ENCODE measurements around the gene GADL1. TPM values are rescaled to one million over a fixed set of nuclear protein-coding genes. Genes with fewer than 3 reads are reported as not detected.

The GADL1 gene
- polyA plus RNA-seq, 2 donors, result 0.04 to 0.06 TPM

DNA sequence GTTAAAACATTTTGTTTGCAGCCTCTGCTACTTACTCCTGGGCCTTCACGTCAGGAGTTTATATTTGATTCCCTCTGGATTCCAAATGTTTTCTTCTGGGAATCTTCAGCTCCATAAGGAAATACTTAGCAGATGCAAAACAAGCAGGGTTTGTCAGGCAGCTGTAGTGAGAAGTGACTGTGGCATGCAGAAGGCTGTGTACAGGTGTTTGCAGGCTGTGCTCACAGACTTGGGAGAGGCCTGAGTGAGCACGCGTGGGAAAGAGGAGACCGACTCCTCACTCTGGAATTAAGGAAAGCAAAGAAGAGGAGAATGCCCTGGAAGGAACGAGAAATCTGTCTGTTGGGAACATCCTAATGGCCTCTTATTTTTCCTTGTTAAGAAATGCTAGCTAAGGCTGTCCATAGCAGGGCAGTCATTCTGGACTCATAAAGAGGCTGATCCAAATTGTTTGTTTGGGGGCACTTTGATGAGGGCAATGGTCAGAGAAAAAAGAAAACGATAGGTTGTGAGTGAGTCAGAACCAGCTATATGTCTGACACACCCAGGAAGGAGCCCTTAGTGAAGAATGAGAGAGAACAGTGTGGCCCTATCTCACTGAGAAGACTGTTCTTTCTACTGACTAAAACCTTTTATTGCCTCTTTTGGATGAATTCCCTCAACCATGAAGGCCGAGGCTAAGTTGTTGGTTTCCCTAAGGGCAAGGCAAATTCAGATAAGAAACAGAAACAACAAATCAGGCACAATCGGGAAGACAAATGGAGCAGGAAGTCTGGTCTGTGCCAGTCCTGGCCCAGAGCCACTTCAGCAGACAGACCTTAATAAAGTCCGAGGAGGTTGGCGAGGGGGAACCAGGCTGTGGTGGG lies 205.5 kb downstream of the GADL1 start:
- Histone ChIP-seq H3K27ac (ENCODE audit: low read depth in 2 of 2, low read length in 1 of 2) (peak overlapping the region in 1 of 2 donors; percentile 59), H3K4me3 (ENCODE audit: low read depth in 1 of 2, low read length in 2 of 2) (no peak overlapping the region), H3K4me1 (ENCODE audit: control insufficient read depth in 2 of 2, insufficient read depth in 2 of 2, low read length in 1 of 2) (peaks cover 0 to 5% of the 10 kb centered on the region in 2 donors), H3K36me3 (ENCODE audit: control insufficient read depth in 2 of 2, insufficient read depth in 2 of 2, low read length in 1 of 2) (peaks cover 0 to 6% of the 10 kb centered on the region in 2 donors), H3K27me3 (ENCODE audit: control insufficient read depth in 1 of 2, insufficient read depth in 2 of 2, low read length in 2 of 2) (no peaks in the 10 kb centered on the region), H3K9me3 (ENCODE audit: control insufficient read depth in 2 of 2, insufficient read depth in 1 of 2, low read depth in 1 of 2, low read length in 1 of 2) (no peaks in the 10 kb centered on the region)
- WGBS, 2 donors, result 33 to 39% methylated on average over 10 of the region's 10 CpGs

DNA sequence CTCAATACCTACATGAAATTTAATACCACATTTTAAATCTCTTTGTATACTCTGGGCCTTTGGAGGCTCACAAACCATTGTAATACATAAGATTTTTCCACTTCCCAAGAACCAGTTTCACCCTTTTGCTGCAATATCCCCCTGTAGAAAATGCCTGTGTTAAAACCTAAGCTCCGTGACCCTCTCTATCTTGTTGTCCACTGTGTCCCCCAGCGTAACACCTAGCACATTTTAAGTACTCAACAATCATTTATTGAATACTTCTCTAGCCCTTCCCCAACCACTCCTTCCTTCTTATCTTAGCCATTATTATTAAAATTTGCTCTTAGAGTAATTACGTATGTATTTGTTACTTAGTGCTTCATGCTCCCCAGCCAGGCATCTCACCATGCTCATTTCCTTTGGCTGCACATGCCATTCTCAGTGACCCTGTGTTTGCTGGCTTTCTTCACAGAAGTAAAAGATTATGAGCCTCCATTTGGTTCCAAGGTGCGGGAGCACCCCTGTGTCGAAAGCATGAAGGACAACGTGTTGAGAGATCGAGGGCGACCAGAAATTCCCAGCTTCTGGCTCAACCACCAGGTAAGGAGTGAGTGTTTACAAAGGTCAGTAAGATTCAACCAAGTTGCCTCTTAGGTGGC lies 206.4 kb downstream of the GADL1 start:
- no peak overlapping the region for H3K4me3 ChIP-seq (ENCODE audit: low read depth in 1 of 2, low read length in 2 of 2)
- peaks cover 0 to 5% of the 10 kb centered on the region in 2 donors for H3K4me1 ChIP-seq (ENCODE audit: control insufficient read depth in 2 of 2, insufficient read depth in 2 of 2, low read length in 1 of 2)
- H3K27me3 ChIP-seq (ENCODE audit: control insufficient read depth in 1 of 2, insufficient read depth in 2 of 2, low read length in 2 of 2), result no peaks in the 10 kb centered on the region
- 89 to 90% methylated on average over 8 of the region's 8 CpGs for WGBS, 2 donors
- H3K27ac ChIP-seq (ENCODE audit: low read depth in 2 of 2, low read length in 1 of 2), result no peak overlapping the region
- H3K9me3 ChIP-seq (ENCODE audit: control insufficient read depth in 2 of 2, insufficient read depth in 1 of 2, low read depth in 1 of 2, low read length in 1 of 2), result no peaks in the 10 kb centered on the region
- H3K36me3 ChIP-seq (ENCODE audit: control insufficient read depth in 2 of 2, insufficient read depth in 2 of 2, low read length in 1 of 2), result peaks cover 0 to 6% of the 10 kb centered on the region in 2 donors

DNA sequence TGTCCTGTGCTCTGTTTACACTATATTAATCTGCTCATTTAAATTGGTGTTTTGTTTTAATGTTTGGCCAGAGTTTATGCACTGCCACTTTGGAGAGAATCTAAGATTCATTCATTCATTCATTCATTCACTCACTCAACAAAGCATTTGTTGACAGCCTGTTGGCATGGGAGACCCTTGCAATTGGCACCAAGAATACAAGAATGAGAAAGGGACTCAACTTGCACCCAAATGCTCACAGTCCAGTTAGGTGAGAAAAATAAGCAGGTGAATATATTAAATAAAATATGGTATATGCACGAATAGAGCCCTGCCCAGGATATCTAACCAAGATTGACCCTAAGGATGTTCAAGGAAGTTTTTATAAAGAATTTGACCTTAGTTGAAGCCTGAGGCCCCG lies 207.7 kb downstream of the GADL1 start:
- peaks cover 0 to 5% of the 10 kb centered on the region in 2 donors for H3K4me1 ChIP-seq (ENCODE audit: control insufficient read depth in 2 of 2, insufficient read depth in 2 of 2, low read length in 1 of 2)
- no peaks in the 10 kb centered on the region for H3K27me3 ChIP-seq (ENCODE audit: control insufficient read depth in 1 of 2, insufficient read depth in 2 of 2, low read length in 2 of 2)
- no peaks in the 10 kb centered on the region for H3K9me3 ChIP-seq (ENCODE audit: control insufficient read depth in 2 of 2, insufficient read depth in 1 of 2, low read depth in 1 of 2, low read length in 1 of 2)
- H3K27ac ChIP-seq (ENCODE audit: low read depth in 2 of 2, low read length in 1 of 2), result no peak overlapping the region
- H3K36me3 ChIP-seq (ENCODE audit: control insufficient read depth in 2 of 2, insufficient read depth in 2 of 2, low read length in 1 of 2), result peaks cover 0 to 6% of the 10 kb centered on the region in 2 donors
- no peak overlapping the region for H3K4me3 ChIP-seq (ENCODE audit: low read depth in 1 of 2, low read length in 2 of 2)
- WGBS, 2 donors, result 66 to 80% methylated on average over 2 of the region's 2 CpGs

DNA sequence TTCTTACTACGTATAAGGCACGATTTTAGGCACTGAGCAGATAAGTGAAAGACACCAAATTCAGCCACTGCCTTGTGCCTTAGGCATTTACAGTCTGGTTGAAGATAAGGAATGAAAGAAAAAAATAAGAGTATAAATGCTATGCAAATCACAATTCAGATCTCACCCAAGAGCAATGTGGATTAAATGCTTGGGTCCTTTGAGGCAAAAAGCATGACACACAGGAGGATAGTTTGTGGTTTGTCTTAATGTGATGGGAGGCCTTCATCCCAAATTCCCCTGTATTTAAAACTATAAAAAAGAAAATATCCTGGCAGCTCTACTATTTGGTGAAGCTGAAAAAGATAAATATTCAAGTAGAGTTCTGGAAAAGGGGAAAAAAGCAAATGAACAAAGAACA lies 208.3 kb downstream of the GADL1 start:
- Histone ChIP-seq H3K4me3 (ENCODE audit: low read depth in 1 of 2, low read length in 2 of 2) (no peak overlapping the region), H3K36me3 (ENCODE audit: control insufficient read depth in 2 of 2, insufficient read depth in 2 of 2, low read length in 1 of 2) (peaks cover 0 to 2% of the 10 kb centered on the region in 2 donors), H3K4me1 (ENCODE audit: control insufficient read depth in 2 of 2, insufficient read depth in 2 of 2, low read length in 1 of 2) (peaks cover 0 to 5% of the 10 kb centered on the region in 2 donors), H3K27me3 (ENCODE audit: control insufficient read depth in 1 of 2, insufficient read depth in 2 of 2, low read length in 2 of 2) (no peaks in the 10 kb centered on the region), H3K27ac (ENCODE audit: low read depth in 2 of 2, low read length in 1 of 2) (no peak overlapping the region), H3K9me3 (ENCODE audit: control insufficient read depth in 2 of 2, insufficient read depth in 1 of 2, low read depth in 1 of 2, low read length in 1 of 2) (no peaks in the 10 kb centered on the region)
- 95 to 97% methylated on average over 2 of the region's 2 CpGs for WGBS, 2 donors

DNA sequence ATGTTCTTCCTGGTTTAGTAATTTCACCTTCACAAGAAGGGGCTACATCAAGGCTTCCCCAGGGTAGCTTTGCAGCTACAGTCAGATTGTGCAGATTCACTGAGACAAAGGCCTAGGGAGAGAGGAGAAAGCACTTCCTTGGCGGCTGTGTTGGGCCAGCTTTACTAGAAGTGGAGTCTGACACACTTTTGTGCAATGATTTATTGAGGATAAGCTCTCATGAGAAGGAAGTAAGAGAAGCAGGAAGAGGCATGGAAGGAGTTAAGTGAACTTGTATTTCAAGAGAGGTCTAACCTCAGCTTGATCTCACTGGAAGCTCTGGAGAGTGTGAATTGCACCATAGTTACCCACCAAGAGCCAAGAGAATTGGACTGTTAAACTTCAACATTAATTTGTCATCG lies 209.2 kb downstream of the GADL1 start:
- 87 to 93% methylated on average over 2 of the region's 2 CpGs for WGBS, 2 donors
- Histone ChIP-seq H3K36me3 (ENCODE audit: control insufficient read depth in 2 of 2, insufficient read depth in 2 of 2, low read length in 1 of 2) (no peaks in the 10 kb centered on the region), H3K27me3 (ENCODE audit: control insufficient read depth in 1 of 2, insufficient read depth in 2 of 2, low read length in 2 of 2) (no peaks in the 10 kb centered on the region), H3K4me1 (ENCODE audit: control insufficient read depth in 2 of 2, insufficient read depth in 2 of 2, low read length in 1 of 2) (peaks cover 0 to 5% of the 10 kb centered on the region in 2 donors), H3K4me3 (ENCODE audit: low read depth in 1 of 2, low read length in 2 of 2) (no peak overlapping the region), H3K9me3 (ENCODE audit: control insufficient read depth in 2 of 2, insufficient read depth in 1 of 2, low read depth in 1 of 2, low read length in 1 of 2) (no peaks in the 10 kb centered on the region), H3K27ac (ENCODE audit: low read depth in 2 of 2, low read length in 1 of 2) (no peak overlapping the region)

DNA sequence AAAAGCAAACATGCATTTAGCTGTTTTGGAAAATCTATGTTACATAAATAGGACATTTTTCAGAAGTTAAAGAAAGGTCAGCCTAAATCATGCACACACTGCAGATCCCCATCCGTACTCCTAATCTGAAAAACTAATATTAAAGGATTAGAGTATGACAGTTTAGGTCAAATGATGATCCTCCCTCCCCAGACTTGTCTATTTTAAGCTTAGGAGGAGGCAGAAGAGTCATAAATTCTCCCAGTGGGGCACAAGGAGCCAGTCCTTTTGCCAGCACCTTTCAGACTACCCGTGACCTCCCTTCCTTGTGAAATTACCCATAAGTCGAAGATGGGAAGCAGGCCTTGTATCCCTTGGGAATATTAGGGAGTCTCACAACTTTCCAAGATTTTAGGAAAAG lies 210.1 kb downstream of the GADL1 start:
- peak overlapping the region in 1 of 2 donors; percentile 8 for H3K27ac ChIP-seq (ENCODE audit: low read depth in 2 of 2, low read length in 1 of 2)
- no peaks in the 10 kb centered on the region for H3K27me3 ChIP-seq (ENCODE audit: control insufficient read depth in 1 of 2, insufficient read depth in 2 of 2, low read length in 2 of 2)
- WGBS, 2 donors, result 67 to 78% methylated on average over 3 of the region's 3 CpGs
- H3K4me3 ChIP-seq (ENCODE audit: low read depth in 1 of 2, low read length in 2 of 2), result no peak overlapping the region
- no peaks in the 10 kb centered on the region for H3K36me3 ChIP-seq (ENCODE audit: control insufficient read depth in 2 of 2, insufficient read depth in 2 of 2, low read length in 1 of 2)
- no peaks in the 10 kb centered on the region for H3K9me3 ChIP-seq (ENCODE audit: control insufficient read depth in 2 of 2, insufficient read depth in 1 of 2, low read depth in 1 of 2, low read length in 1 of 2)
- H3K4me1 ChIP-seq (ENCODE audit: control insufficient read depth in 2 of 2, insufficient read depth in 2 of 2, low read length in 1 of 2), result peaks cover 0 to 5% of the 10 kb centered on the region in 2 donors

DNA sequence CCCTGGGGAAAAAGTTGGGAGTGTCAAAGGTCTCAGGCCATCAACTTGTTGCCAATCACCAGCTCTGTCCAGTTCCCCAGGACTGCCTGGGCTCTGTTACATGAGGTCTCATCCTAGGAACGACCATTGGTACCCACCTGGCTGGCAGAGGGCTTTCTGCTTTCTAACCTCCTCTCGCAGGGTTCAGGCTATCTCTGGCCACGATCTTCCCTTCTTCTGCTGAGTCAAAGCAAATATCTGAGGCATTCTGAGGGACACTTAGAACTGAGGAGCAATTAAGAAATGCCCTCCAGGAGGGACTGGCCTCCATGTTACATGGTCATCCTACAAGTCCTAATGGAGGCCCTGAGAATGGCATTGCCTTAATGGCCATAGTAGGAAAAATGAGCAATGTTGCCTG lies 210.7 kb downstream of the GADL1 start:
- Histone ChIP-seq H3K4me1 (ENCODE audit: control insufficient read depth in 2 of 2, insufficient read depth in 2 of 2, low read length in 1 of 2) (peaks cover 0 to 5% of the 10 kb centered on the region in 2 donors), H3K27ac (ENCODE audit: low read depth in 2 of 2, low read length in 1 of 2) (peak overlapping the region in 1 of 2 donors; percentile 36), H3K4me3 (ENCODE audit: low read depth in 1 of 2, low read length in 2 of 2) (no peak overlapping the region), H3K27me3 (ENCODE audit: control insufficient read depth in 1 of 2, insufficient read depth in 2 of 2, low read length in 2 of 2) (no peaks in the 10 kb centered on the region), H3K9me3 (ENCODE audit: control insufficient read depth in 2 of 2, insufficient read depth in 1 of 2, low read depth in 1 of 2, low read length in 1 of 2) (no peaks in the 10 kb centered on the region), H3K36me3 (ENCODE audit: control insufficient read depth in 2 of 2, insufficient read depth in 2 of 2, low read length in 1 of 2) (peaks cover 0 to 3% of the 10 kb centered on the region in 2 donors)
- 82 to 86% methylated on average over 3 of the region's 3 CpGs for WGBS, 2 donors

DNA sequence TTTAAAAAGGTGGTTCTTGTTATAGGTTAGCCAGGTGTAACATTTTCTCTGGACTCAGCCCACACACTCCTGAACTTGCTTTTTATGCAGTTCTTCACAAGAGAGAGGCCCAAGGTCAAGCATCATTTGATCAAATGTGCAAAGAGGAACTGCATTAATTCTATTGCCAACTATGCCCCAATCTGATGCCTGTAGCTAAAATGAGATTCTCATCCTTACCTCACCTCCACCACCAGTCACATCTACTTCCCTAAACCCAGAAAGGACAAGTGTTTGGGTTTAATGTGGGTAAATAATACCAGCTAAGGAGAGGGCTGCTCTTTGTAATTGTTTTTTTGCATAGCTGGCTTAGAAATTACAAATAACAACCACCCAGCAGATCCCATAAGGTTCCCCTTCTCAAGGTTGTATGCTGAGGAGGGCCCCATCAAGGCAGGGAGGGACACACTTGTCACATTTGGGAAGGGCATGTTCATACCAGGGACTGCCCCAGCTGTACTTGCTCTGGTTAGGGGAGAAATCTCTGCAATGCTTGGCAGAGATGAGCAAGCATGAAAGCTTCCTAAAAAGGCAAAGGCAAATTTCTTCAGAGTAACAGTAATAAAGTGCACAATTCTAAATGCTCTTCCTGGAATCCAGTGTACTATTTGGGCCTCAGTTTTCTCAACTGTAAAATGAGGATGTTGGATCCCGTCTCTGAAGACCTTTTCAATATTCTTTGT lies 211.9 kb downstream of the GADL1 start:
- no peaks in the 10 kb centered on the region for H3K9me3 ChIP-seq (ENCODE audit: control insufficient read depth in 2 of 2, insufficient read depth in 1 of 2, low read depth in 1 of 2, low read length in 1 of 2)
- peaks cover 0 to 2% of the 10 kb centered on the region in 2 donors for H3K4me1 ChIP-seq (ENCODE audit: control insufficient read depth in 2 of 2, insufficient read depth in 2 of 2, low read length in 1 of 2)
- no peak overlapping the region for H3K4me3 ChIP-seq (ENCODE audit: low read depth in 1 of 2, low read length in 2 of 2)
- peak overlapping the region in 1 of 2 donors; percentile 8 for H3K27ac ChIP-seq (ENCODE audit: low read depth in 2 of 2, low read length in 1 of 2)
- H3K27me3 ChIP-seq (ENCODE audit: control insufficient read depth in 1 of 2, insufficient read depth in 2 of 2, low read length in 2 of 2), result no peaks in the 10 kb centered on the region
- H3K36me3 ChIP-seq (ENCODE audit: control insufficient read depth in 2 of 2, insufficient read depth in 2 of 2, low read length in 1 of 2), result peaks cover 0 to 3% of the 10 kb centered on the region in 2 donors
- WGBS, 2 donors, result 59 to 63% methylated on average over 1 of the region's 1 CpG

DNA sequence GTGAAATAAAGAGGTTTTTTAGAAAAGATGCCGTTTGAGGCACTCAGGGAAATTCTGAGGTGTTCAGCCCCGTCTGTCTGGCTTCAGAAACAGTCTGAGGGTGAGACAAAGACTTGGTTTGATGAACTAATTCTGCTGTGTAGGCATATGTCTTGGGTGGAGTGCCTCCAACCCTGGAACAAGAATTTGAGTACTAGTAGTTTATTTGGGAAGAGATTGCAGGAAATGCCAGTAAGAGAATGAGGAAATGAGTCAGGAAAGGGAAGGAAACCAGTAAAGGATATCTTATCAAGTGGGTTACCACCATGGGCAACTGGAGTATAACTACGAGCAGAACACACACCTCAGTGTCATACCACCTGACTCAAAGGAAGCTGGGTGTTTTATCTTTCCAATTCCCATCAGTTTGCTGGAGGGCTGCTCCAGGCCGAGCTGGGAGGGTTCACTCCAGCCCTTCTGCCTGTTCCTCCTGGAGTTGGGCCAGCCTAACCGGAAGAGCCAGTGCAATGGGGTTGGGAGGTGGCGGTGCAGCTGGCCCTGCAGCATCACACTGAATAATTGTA lies 212.7 kb downstream of the GADL1 start:
- WGBS, 2 donors, result 55 to 64% methylated on average over 6 of the region's 6 CpGs
- no peaks in the 10 kb centered on the region for H3K27me3 ChIP-seq (ENCODE audit: control insufficient read depth in 1 of 2, insufficient read depth in 2 of 2, low read length in 2 of 2)
- H3K9me3 ChIP-seq (ENCODE audit: control insufficient read depth in 2 of 2, insufficient read depth in 1 of 2, low read depth in 1 of 2, low read length in 1 of 2), result no peaks in the 10 kb centered on the region
- H3K36me3 ChIP-seq (ENCODE audit: control insufficient read depth in 2 of 2, insufficient read depth in 2 of 2, low read length in 1 of 2), result peaks cover 0 to 3% of the 10 kb centered on the region in 2 donors
- no peak overlapping the region for H3K4me3 ChIP-seq (ENCODE audit: low read depth in 1 of 2, low read length in 2 of 2)
- H3K27ac ChIP-seq (ENCODE audit: low read depth in 2 of 2, low read length in 1 of 2), result peak overlapping the region; percentile 15 to 52
- H3K4me1 ChIP-seq (ENCODE audit: control insufficient read depth in 2 of 2, insufficient read depth in 2 of 2, low read length in 1 of 2), result peaks cover 0 to 2% of the 10 kb centered on the region in 2 donors

Data from esophagus (tissue), 2 donors.